SH-SY5Y (cell line): ENCODE measurements around the gene LHFPL5.

Source experiments
- GATA2 ChIP-seq: IDR thresholded peaks from 2 replicates; pipeline ENCODE4 v1.6.1; 2011; ENCODE audit warnings: mild to moderate bottlenecking, low read depth, low read length
- GATA3 ChIP-seq: IDR thresholded peaks from 2 replicates; pipeline ENCODE4 v1.6.1; 2011; ENCODE audit warnings: low read depth, mild to moderate bottlenecking, low read length, moderate library complexity

Gene LHFPL5

GRCh38 chr6:35804996-35805736, at the start of gene LHFPL5:
Gene LHFPL5 (plus strand): TSS chr6:35805352. CDS start chr6:35805671, 319 bp downstream.
- no peak for TF ChIP-seq GATA2
- TF ChIP-seq GATA3 = no peak

- TF ChIP-seq GATA2 (no peak), GATA3 (no peak)
These were observed 47.6 kb upstream of the LHFPL5 start for GRCh38 chr6:35757456-35758123.

GRCh38 chr6:35759426-35759825, 45.7 kb upstream of the LHFPL5 start:
- no peak for TF ChIP-seq GATA2
- no peak for TF ChIP-seq GATA3

GRCh38 chr6:35765739-35766138, 39.4 kb upstream of the LHFPL5 start:
- TF ChIP-seq GATA3 (no peak), GATA2 (no peak)

- TF ChIP-seq GATA2 = no peak
- no peak for TF ChIP-seq GATA3
These were observed 35.9 kb upstream of the LHFPL5 start for GRCh38 chr6:35769211-35769610.

GRCh38 chr6:35771343-35771627, 33.9 kb upstream of the LHFPL5 start:
- no peak for TF ChIP-seq GATA3
- no peak for TF ChIP-seq GATA2

- no peak for TF ChIP-seq GATA2
- no peak for TF ChIP-seq GATA3
These were observed 30.9 kb upstream of the LHFPL5 start for GRCh38 chr6:35774116-35774794.

- TF ChIP-seq GATA3 = no peak
- no peak for TF ChIP-seq GATA2
These were observed 30.1 kb upstream of the LHFPL5 start for GRCh38 chr6:35775031-35775430.

GRCh38 chr6:35776364-35777215, 28.6 kb upstream of the LHFPL5 start, which contains the start of gene CLPSL2:
Gene CLPSL2 (plus strand): TSS chr6:35776598. CDS start chr6:35776619, 21 bp downstream.
- TF ChIP-seq GATA3 = no peak
- no peak for TF ChIP-seq GATA2

GRCh38 chr6:35777356-35778102, 27.6 kb upstream of the LHFPL5 start:
- TF ChIP-seq GATA2 (no peak), GATA3 (no peak)

GRCh38 chr6:35778437-35778836, 26.7 kb upstream of the LHFPL5 start:
- TF ChIP-seq GATA3 (no peak), GATA2 (no peak)

- TF ChIP-seq GATA3 = no peak
- no peak for TF ChIP-seq GATA2
These were observed 24.4 kb upstream of the LHFPL5 start, which contains the start of gene CLPSL1 for GRCh38 chr6:35780719-35781118. Gene CLPSL1 (plus strand): TSS chr6:35781019. CDS start chr6:35781111, 92 bp downstream.

- TF ChIP-seq GATA2 (no peak), GATA3 (no peak)
These were observed 23.9 kb upstream of the LHFPL5 start for GRCh38 chr6:35781290-35781689.

GRCh38 chr6:35782424-35782823, 22.7 kb upstream of the LHFPL5 start:
- no peak for TF ChIP-seq GATA2
- TF ChIP-seq GATA3 = no peak
